22Rv1 (cell line): ENCODE measurements around the gene GALNT12.

Experiments used
- H3K27ac ChIP-seq: fragments of 450-650 bp; 2 replicates; pipeline ENCODE4 v1.5.1; 2017
- CTCF ChIP-seq: fragments of 450-650 bp; IDR thresholded peaks from 2 replicates; pipeline ENCODE4 v1.5.1; 2017; ENCODE audit warnings: mild to moderate bottlenecking
- ZFX ChIP-seq: fragments of 450-650 bp; IDR thresholded peaks from 2 replicates; pipeline ENCODE4 v1.6.1; 2017; ENCODE audit warnings: antibody characterized with exemption, borderline replicate concordance

GALNT12 gene

GRCh38 chr9:98808411-98808815 lies 943 bp downstream of the GALNT12 start:
- TF ChIP-seq CTCF (no peak), ZFX (no peak)

GRCh38 chr9:98808875-98809274 lies 1.4 kb downstream of the GALNT12 start:
- TF ChIP-seq ZFX: no peak
- TF ChIP-seq CTCF: no peak
- no peak overlapping the region for H3K27ac ChIP-seq

More at GRCh38 chr9:98808411-98808815, 943 bp downstream of the GALNT12 start:
- no peak overlapping the region for H3K27ac ChIP-seq

GRCh38 chr9:98809311-98810101 lies 2.0 kb downstream of the GALNT12 start:
- H3K27ac ChIP-seq: no peak overlapping the region
- TF ChIP-seq CTCF: no peak
- TF ChIP-seq ZFX: no peak

- TF ChIP-seq CTCF (no peak), ZFX (no peak)
- no peak overlapping the region for H3K27ac ChIP-seq
These were observed 2.8 kb downstream of the GALNT12 start for GRCh38 chr9:98810102-98810842.

GRCh38 chr9:98811051-98811650 lies 3.7 kb downstream of the GALNT12 start:
- no peak for TF ChIP-seq CTCF
- no peak for TF ChIP-seq ZFX

GRCh38 chr9:98815391-98815951 lies 8.0 kb downstream of the GALNT12 start:
- H3K27ac ChIP-seq: no peak overlapping the region
- TF ChIP-seq ZFX: no peak
- TF ChIP-seq CTCF: no peak

More at GRCh38 chr9:98811051-98811650, 3.7 kb downstream of the GALNT12 start:
- H3K27ac ChIP-seq: no peak overlapping the region
